Measurements from ENCODE around the gene COL9A1. TPM values are rescaled to one million over a fixed set of nuclear protein-coding genes. Genes with fewer than 3 reads are reported as not detected.

Gene COL9A1
- total and polyA plus RNA-seq, 2 of the 8 experiments (the other 6 are each of a cell fraction or from before 2014, with no cell fraction given): 7.9 to 18.1 TPM

DNA sequence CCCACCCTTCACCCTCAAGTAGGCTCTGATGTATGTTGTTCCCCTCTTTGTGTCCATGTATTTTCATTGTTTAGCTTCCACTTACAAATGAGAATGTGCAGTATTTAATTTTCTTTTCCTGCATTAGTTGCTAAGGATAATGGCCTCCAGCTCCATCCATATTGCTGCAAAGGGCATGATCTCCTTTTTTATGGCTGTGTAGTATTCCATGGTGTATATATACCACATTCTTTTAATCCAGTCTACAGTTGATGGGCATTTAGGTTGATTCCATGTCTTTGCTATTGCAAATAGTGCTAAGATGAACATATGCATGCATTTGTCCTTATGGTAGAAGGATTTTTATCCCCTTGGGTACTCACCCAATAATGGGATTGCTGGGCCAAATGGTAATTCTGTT lies 35.9 kb upstream of the COL9A1 start:
- FAIRE-seq (no peak), DNase-seq (ENCODE audit: low read depth in 1 of 2, low spot score in 2 of 2) (no peak)
- H4K5ac ChIP-seq (ENCODE audit: insufficient read length, low read depth, low read length): no peak overlapping the region
- no peak overlapping the region for H3K56ac ChIP-seq (replicated peaks; ENCODE audit: insufficient read length, low read depth, low read length)
- no peak overlapping the region for H3K4ac ChIP-seq (replicated peaks; ENCODE audit: insufficient read length, low read depth, low read length)
- H2AK5ac ChIP-seq (ENCODE audit: low read depth, low read length): no peak overlapping the region
- H4K8ac ChIP-seq (ENCODE audit: extremely low read depth, insufficient read depth, low read length): no peak overlapping the region
- H3K27ac ChIP-seq (ENCODE audit: low read depth, low read length): no peak overlapping the region
- no peak overlapping the region for H2BK120ac ChIP-seq (replicated peaks; ENCODE audit: low read depth, low read length)
- no peak overlapping the region for H3K4me2 ChIP-seq (ENCODE audit: insufficient read depth in 1 of 2, low read depth in 2 of 2, low read length in 2 of 2)
- no peak overlapping the region for H2BK12ac ChIP-seq (ENCODE audit: low read depth, low read length)
- H3K27me3 ChIP-seq (replicated peaks in 1 of 4; ENCODE audit: control insufficient read depth in 3 of 4, extremely low read depth in 1 of 4, insufficient read depth in 3 of 4, low read length in 3 of 4): no peaks in the 10 kb centered on the region
- H3K9ac ChIP-seq (replicated peaks in 1 of 4; ENCODE audit: extremely low read depth in 1 of 4, low read depth in 3 of 4, low read length in 3 of 4): no peak overlapping the region
- no peak overlapping the region for H2BK5ac ChIP-seq (ENCODE audit: low read depth, low read length)
- no peaks in the 10 kb centered on the region for H3K23me2 ChIP-seq (ENCODE audit: low read depth, low read length)
- H3K9me3 ChIP-seq (ENCODE audit: insufficient read depth in 2 of 2, low read depth in 1 of 2, low read length in 1 of 2): 0 out of 4 replicates have a peak, but pooled peaks cover 0 to 5% of the 10 kb centered on the region in 2 experiments
- H3K36me3 ChIP-seq (ENCODE audit: control insufficient read depth in 2 of 4, insufficient read depth in 4 of 4, low read length in 3 of 4): no peaks in the 10 kb centered on the region
- H3K23ac ChIP-seq (ENCODE audit: insufficient read length): no peak overlapping the region
- no peak overlapping the region for H4K91ac ChIP-seq (replicated peaks; ENCODE audit: insufficient read length, low read length)
- POLR2A ChIA-PET (ENCODE audit: partially characterized antibody): no interaction called here
- H3K14ac ChIP-seq (ENCODE audit: insufficient read length): no peak overlapping the region
- H3K4me3 ChIP-seq (ENCODE audit: extremely low read depth in 1 of 4, insufficient read depth in 2 of 4, low read depth in 3 of 4, low read length in 4 of 4): no peak overlapping the region
- no peak for TF ChIP-seq KDM5A (IDR thresholded peaks at IDR 0.05; ENCODE audit: low read length)
- TF ChIP-seq, protein P1, sequence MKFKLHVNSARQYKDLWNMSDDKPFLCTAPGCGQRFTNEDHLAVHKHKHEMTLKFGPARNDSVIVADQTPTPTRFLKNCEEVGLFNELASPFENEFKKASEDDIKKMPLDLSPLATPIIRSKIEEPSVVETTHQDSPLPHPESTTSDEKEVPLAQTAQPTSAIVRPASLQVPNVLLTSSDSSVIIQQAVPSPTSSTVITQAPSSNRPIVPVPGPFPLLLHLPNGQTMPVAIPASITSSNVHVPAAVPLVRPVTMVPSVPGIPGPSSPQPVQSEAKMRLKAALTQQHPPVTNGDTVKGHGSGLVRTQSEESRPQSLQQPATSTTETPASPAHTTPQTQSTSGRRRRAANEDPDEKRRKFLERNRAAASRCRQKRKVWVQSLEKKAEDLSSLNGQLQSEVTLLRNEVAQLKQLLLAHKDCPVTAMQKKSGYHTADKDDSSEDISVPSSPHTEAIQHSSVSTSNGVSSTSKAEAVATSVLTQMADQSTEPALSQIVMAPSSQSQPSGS (IDR thresholded peaks at IDR 0.05; ENCODE audit: low read length): no peak
- no peak for TF ChIP-seq CREB1 (IDR thresholded peaks at IDR 0.05)
- TF ChIP-seq, protein P2, sequence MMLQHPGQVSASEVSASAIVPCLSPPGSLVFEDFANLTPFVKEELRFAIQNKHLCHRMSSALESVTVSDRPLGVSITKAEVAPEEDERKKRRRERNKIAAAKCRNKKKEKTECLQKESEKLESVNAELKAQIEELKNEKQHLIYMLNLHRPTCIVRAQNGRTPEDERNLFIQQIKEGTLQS (IDR thresholded peaks at IDR 0.05; ENCODE audit: insufficient read depth, low read depth, low read length): no peak
- TF ChIP-seq RBBP5 (IDR thresholded peaks at IDR 0.05; ENCODE audit: borderline replicate concordance, low read depth, low read length): no peak
- TF ChIP-seq TBP (IDR thresholded peaks at IDR 0.05; ENCODE audit: low read depth, low read length): no peak
- no peak for TF ChIP-seq JUN (IDR thresholded peaks at IDR 0.05; ENCODE audit: low read depth, low read length)
- no peak for TF ChIP-seq TEAD4 (IDR thresholded peaks at IDR 0.05; ENCODE audit: low read depth, low read length)
- TF ChIP-seq TCF12 (IDR thresholded peaks at IDR 0.05; ENCODE audit: low read depth, low read length): no peak
- TF ChIP-seq MAFK (IDR thresholded peaks at IDR 0.05; ENCODE audit: low read depth, low read length): no peak
- H2BK15ac ChIP-seq (ENCODE audit: low read length): no peak overlapping the region
- H4K20me1 ChIP-seq (replicated peaks in 1 of 2; ENCODE audit: control insufficient read depth in 1 of 2, insufficient read depth in 2 of 2, low read length in 2 of 2): no peaks in the 10 kb centered on the region
- H3K79me2 ChIP-seq (ENCODE audit: control insufficient read depth in 1 of 2, insufficient read depth in 2 of 2, low read length in 2 of 2): no peaks in the 10 kb centered on the region
- H3K79me1 ChIP-seq (ENCODE audit: low read depth, low read length): no peaks in the 10 kb centered on the region
- CTCF ChIA-PET (ENCODE audit: partially characterized antibody): interaction anchor here (1.7 kb wide), 1 partner anchor 30 kb away, joined by 9 read pairs; no protein-coding TSS in a partner anchor
- H3K4me1 ChIP-seq (replicated peaks in 1 of 4; ENCODE audit: control insufficient read depth in 3 of 4, insufficient read depth in 4 of 4, low read length in 3 of 4): peaks cover 0 to 4% (median 0%) of the 10 kb centered on the region in 4 experiments; a peak in 1 of 7 replicates
- H3K18ac ChIP-seq (ENCODE audit: extremely low read depth, low read length): no peak overlapping the region
- no peak overlapping the region for H2AFZ ChIP-seq (ENCODE audit: low read length)
- no peak overlapping the region for H2BK20ac ChIP-seq (ENCODE audit: low read length)
